Dermis microvascular lymphatic vessel endothelial cell (primary cell): ENCODE measurements around the gene TEX13D. TPM values are rescaled to one million over a fixed set of nuclear protein-coding genes. Genes with fewer than 3 reads are reported as not detected.

Source experiments
- DNase-seq, 2 donors: peaks; one replicate each; pipeline versions ENCODE4 v3.0.0 to v3.0.0-alpha.2; 2010; ENCODE audit warnings: low read depth in 2 of 2
- total RNA-seq: library from RNA; depleted of rRNA; stranded (reverse); fragments of >200 nt; gene quantifications from 2 replicates; pipeline ENCODE4 v1.2.1, GENCODE V29; 2014

TEX13D gene
- total RNA-seq, 1 donor from 2014 or later, result not detected

DNA sequence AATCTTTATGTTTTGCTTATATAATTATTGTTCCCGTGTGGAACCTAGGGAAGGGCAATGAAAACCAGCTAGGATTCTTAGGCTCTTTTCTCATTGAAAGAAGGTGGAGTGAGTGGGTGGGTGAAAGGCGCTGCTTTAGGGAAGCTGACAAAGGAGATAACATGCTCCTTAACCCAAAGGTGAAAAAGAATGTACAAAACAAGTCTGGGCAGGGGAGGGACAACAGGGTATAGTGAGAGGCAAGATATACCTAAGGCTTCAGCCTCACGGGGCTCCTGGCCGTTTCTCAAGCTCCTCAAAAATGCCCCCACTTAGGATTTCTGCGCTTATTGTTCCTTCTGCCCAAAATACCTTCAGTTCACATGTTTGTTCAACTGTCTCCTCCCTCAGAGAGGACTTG, 15.7 kb downstream of the TEX13D start:
- no peak for DNase-seq

DNA sequence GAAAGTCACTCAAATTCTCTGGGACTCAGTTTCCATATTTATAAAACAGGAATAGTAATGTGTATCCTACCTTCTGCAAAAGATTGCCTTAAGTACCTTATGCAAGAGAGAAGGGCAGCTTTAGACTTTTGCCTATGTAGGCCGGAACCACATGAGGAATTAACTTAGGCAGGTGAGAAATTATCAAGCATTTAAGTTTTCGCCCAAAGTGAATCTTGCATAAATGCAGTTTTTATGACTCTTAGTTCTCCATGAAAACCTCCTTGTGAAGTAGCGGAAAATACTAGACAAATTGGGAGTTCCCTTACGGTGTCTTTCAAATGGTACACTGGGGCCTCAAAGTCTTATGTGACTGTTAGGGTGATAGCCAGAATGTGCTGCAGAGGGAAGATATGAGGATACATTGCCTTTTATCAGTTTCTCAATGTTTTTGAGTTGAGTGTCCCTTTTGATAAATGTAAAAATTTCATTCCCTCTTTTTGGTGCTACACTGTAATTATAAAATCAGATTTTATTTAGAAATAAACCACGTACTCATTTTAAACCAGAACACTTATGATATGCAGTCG, 16.5 kb downstream of the TEX13D start:
- DNase-seq, result no peak

DNA sequence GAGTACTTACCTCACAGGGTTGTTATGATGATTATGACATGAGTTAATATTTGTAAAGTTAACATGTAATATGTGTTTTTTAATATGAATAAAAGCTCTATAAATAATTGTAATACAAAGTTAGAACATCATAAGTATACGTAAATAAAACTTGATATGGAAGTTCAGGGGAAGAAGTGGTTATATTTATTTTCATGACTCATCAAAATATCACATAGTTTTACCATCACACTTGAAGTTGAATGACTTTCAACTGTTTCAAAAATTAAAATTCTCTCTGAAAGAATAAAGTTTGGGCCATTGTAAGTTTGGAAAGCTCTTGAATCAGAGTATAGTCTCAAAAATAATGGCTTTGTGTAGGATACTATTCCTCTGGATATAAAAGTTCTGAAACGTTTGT, 22.2 kb downstream of the TEX13D start:
- no peak for DNase-seq

DNA sequence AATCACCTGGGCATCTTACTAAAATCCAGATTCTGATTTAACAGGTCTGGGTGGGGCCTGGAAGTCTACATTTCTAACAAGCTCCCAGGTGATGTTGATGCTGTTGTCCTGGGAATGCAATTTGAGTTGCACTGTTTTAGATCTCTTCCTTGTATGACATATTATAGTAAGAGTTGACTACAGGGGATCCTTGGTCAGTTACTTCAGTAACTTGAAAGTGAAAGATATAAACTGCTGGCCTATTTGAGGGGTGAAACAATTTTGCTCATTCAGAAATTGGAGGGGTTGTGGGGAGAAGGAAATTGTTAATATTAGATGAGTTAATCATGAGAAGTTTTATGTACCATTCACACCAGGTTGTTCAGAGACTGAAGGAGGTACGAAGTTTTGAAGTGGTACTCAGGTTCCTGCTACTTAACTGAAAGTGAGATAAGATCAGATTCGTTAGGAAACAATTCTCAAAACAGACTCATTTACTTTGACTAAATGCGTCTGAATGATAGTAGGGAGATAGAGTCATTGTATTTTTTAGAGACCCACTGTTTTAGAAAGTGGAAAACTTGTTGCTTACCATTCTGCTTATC, 26.4 kb downstream of the TEX13D start:
- no peak for DNase-seq

DNA sequence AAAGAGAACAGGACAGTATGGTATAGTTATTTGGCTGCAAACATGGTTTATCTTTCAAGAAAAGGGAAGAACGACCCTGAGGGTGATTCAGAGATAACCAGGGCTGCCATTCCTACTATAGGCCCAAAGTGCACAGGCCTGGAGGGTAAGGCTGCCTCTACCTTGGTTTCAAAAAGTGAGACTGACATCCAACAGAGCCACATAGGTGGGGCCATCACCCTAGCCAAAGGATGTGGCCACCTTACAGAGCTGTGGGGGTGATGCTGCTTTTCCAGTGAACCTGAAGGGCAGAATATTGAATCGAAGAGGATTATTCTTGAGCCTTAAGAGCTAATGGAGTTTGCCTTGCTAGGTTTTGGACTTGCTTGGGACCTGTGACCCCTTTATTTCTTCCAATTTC, 29.6 kb downstream of the TEX13D start:
- DNase-seq, result no peak

DNA sequence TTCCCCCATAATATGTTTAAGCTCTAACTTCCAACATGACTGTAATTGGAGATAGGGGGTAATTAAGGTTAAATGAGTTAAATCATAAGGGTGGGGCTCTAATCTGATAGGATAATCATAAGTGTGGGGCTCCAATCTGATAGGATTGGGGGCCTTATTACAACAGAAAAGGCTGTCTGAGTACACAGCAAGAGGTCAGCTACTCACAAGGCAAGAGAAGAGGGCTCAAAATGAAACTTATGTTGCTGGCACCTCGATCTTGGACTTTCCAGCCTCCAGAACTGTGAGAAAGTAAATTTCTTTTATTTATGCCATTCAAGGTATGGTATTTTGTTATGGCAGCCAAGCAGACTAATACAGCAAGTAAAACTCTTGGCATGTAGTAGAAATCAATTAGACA, 30.3 kb downstream of the TEX13D start:
- no peak for DNase-seq

DNA sequence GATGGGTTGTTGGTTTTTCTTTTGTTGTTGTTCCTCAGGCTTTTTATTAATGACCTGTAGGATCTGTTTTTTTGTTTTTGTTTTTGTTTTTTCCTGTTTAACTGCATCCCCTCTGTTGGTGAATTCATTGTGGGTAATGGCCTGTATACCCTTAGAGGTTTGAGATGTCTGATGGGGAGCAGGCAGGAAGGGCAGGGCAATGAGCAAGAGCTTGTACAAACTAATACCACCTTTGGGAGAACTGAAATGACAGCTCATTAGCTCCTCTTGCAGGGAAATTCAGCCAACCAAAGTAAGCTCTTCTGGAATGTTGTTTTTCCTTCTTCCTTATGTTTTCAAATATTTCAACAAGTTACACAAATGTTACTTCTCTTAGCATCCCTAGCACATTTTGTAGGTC, 37.3 kb downstream of the TEX13D start:
- DNase-seq, result no peak

DNA sequence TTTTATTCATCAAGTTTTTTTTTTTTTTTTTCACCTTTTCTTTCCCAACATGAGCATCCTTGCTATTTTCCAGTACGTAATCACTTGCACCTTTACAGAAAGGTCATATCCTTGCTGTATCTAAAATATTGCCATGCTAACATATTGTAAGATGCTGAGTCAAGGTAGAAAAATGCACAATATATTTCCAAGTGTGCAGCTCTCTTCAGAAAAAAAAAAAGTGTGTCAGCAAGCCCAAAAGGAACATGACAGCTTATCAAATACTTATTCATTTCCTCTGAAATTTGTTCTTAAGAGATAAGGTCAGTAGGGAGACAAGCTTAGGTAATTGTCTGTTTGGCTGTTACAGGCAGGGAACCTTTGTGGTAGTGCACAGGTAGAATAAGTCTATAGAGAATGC, 40.9 kb downstream of the TEX13D start:
- DNase-seq, result no peak

DNA sequence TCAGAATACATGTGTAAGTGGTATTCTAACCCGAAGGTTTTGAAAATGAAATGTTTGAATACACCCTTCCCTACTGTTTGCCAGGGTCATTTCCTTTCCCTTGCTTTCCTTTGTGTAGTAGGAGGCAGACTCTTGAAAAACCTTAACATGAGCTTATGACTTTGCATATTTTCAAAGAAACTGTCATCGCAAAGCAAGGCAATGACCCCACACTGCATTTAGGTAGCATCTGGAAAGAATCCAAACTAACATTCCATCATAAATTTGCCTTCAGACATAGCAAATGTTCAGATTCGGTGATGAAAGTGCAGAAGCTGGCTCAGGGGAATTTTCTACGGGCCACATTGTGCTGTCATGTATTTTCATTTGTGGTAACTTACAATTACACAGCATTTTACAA, 46.2 kb downstream of the TEX13D start:
- DNase-seq, result no peak

DNA sequence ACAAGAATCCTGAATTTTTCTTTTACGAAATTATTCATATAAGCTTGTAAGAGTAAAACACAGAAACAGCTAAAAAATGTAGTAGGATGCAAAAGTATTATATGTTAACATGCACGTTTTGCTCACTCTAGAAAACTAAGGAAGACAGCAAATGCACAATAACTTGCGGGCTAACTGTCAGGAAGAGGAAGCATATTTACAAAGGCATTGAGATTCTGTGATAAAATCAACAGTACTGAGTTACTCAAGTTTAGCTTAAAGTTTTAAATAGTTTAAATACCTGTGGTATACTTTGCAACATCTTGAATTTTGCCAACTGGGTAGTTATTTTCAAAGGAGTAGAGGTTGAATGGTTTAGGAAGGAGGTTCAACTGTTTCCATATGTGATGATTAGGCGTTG, 50.9 kb downstream of the TEX13D start:
- no peak for DNase-seq

DNA sequence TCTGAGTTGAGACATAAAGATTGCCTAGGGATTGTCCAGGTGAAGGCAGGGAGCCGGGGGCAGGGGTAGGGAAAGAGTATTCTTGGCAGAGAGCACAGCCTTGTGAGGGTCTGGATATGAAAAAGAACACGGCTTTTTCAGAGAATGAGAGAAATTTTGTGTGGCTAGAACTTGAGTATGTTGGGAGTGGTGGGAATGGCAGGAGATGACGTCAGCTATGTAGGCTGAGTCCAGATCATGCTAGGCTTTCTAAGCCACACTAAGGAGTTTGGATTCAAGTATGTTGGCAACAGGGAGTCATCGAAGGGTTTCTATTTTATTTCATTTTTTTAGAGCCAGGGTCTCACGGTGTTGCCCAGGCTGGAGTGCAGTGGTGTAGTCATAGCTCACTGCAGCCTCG, 53.9 kb downstream of the TEX13D start:
- no peak for DNase-seq

Other genes starting within 250 kb of the TEX13D start
- not detected in 2 replicates for gene SH2D1A, start 13.9 kb downstream of the TEX13D start, total RNA-seq